ENCODE data around the gene ZSCAN12. TPM values are rescaled to one million over a fixed set of nuclear protein-coding genes. Genes with fewer than 3 reads are reported as not detected.

ZSCAN12 gene
- total and polyA plus RNA-seq, 7 donors, result 0.48 to 2.2 (median 1.1) TPM

- no peak for ATAC-seq
- no peak for TF ChIP-seq CTCF (IDR thresholded peaks at IDR 0.05)
Observed at GRCh38 chr6:28429781-28430180, 30.2 kb upstream of the ZSCAN12 start.

GRCh38 chr6:28425944-28426541 is 26.5 kb upstream of the ZSCAN12 start:
- ATAC-seq (no peak), DNase-seq (no peak)
- no peak overlapping the region for H3K27ac ChIP-seq
- intact Hi-C loops (cut with DNase I), result no loop called here
- TF ChIP-seq CTCF (IDR thresholded peaks at IDR 0.05), result no peak
- WGBS, 3 donors, result 83 to 96% (median 96%) methylated on average over 4 of the region's 4 CpGs
- H3K36me3 ChIP-seq (ENCODE audit: insufficient read depth in 1 of 2, low read depth in 1 of 2), result no peaks in the 10 kb centered on the region
- H3K9me3 ChIP-seq, result no peaks in the 10 kb centered on the region
- no peak overlapping the region for H3K4me3 ChIP-seq
- H3K4me1 ChIP-seq, result no peaks in the 10 kb centered on the region
- no peaks in the 10 kb centered on the region for H3K27me3 ChIP-seq (ENCODE audit: insufficient read depth in 3 of 3, low read length in 2 of 3)

More at GRCh38 chr6:28429781-28430180, 30.2 kb upstream of the ZSCAN12 start:
- no peak overlapping the region for H3K27ac ChIP-seq
- no peak overlapping the region for H3K4me3 ChIP-seq
- intact Hi-C loops (cut with DNase I), result no loop called here
- no peaks in the 10 kb centered on the region for H3K9me3 ChIP-seq
- H3K27me3 ChIP-seq (ENCODE audit: insufficient read depth in 3 of 3, low read length in 2 of 3), result no peaks in the 10 kb centered on the region
- WGBS, 3 donors, result 88 to 94% (median 90%) methylated on average over 16 of the region's 16 CpGs
- DNase-seq, result no peak
- H3K4me1 ChIP-seq, result no peaks in the 10 kb centered on the region
- H3K36me3 ChIP-seq (ENCODE audit: insufficient read depth in 1 of 2, low read depth in 1 of 2), result no peaks in the 10 kb centered on the region

- no peak for TF ChIP-seq CTCF (IDR thresholded peaks at IDR 0.05)
- DNase-seq (no peak), ATAC-seq (no peak)
- no peaks in the 10 kb centered on the region for H3K4me1 ChIP-seq
- no peaks in the 10 kb centered on the region for H3K9me3 ChIP-seq
- intact Hi-C loops (cut with DNase I), result no loop called here
- no peak overlapping the region for H3K27ac ChIP-seq
- H3K36me3 ChIP-seq (ENCODE audit: insufficient read depth in 1 of 2, low read depth in 1 of 2), result no peaks in the 10 kb centered on the region
- H3K27me3 ChIP-seq (ENCODE audit: insufficient read depth in 3 of 3, low read length in 2 of 3), result no peaks in the 10 kb centered on the region
- H3K4me3 ChIP-seq, result no peak overlapping the region
Observed at GRCh38 chr6:28424163-28424562, 24.6 kb upstream of the ZSCAN12 start.

GRCh38 chr6:28423546-28423945 is 24.0 kb upstream of the ZSCAN12 start:
- no peak overlapping the region for H3K27ac ChIP-seq
- no peaks in the 10 kb centered on the region for H3K4me1 ChIP-seq
- ATAC-seq (no peak), DNase-seq (no peak)
- H3K27me3 ChIP-seq (ENCODE audit: insufficient read depth in 3 of 3, low read length in 2 of 3), result no peaks in the 10 kb centered on the region
- TF ChIP-seq CTCF (IDR thresholded peaks at IDR 0.05), result no peak
- intact Hi-C loops (cut with DNase I), result no loop called here
- WGBS, 3 donors, result 97% methylated on average over 1 of the region's 1 CpG
- H3K4me3 ChIP-seq, result no peak overlapping the region
- H3K9me3 ChIP-seq, result no peaks in the 10 kb centered on the region
- no peaks in the 10 kb centered on the region for H3K36me3 ChIP-seq (ENCODE audit: insufficient read depth in 1 of 2, low read depth in 1 of 2)

GRCh38 chr6:28413681-28414080 is 14.1 kb upstream of the ZSCAN12 start:
- no peaks in the 10 kb centered on the region for H3K27me3 ChIP-seq (ENCODE audit: insufficient read depth in 3 of 3, low read length in 2 of 3)
- no peak for DNase-seq
- H3K4me3 ChIP-seq, result no peak overlapping the region
- no peak overlapping the region for H3K27ac ChIP-seq
- H3K36me3 ChIP-seq (ENCODE audit: insufficient read depth in 1 of 2, low read depth in 1 of 2), result no peaks in the 10 kb centered on the region
- H3K4me1 ChIP-seq, result no peaks in the 10 kb centered on the region
- no peaks in the 10 kb centered on the region for H3K9me3 ChIP-seq
- no peak for TF ChIP-seq CTCF (IDR thresholded peaks at IDR 0.05)
- intact Hi-C loops (cut with DNase I), result no loop called here
- no peak for ATAC-seq

Data from psoas muscle (tissue), 8 donors.